Endodermal cell (in vitro differentiated cells): ENCODE data around the gene PHF21B. TPM values are rescaled to one million over a fixed set of nuclear protein-coding genes. Genes with fewer than 3 reads are reported as not detected.

ENCODE experiments used
- DNase-seq: peaks from one replicate; pipeline ENCODE4 v3.0.0-alpha.2; 2017
- H3K27ac ChIP-seq: 2 replicates; pipeline ENCODE4 v1.5.1; 2013; ENCODE audit warnings: mild to moderate bottlenecking, low read depth, low read length, moderate library complexity
- H3K27me3 ChIP-seq: 2 replicates; pipeline ENCODE4 v1.6.1; 2013; ENCODE audit warnings: mild to moderate bottlenecking, low read length, moderate library complexity; ENCODE audit not compliant: insufficient read depth, control insufficient read depth, poor library complexity, severe bottlenecking
- H3K36me3 ChIP-seq: 2 replicates; pipeline ENCODE4 v1.7.0; 2013; ENCODE audit warnings: mild to moderate bottlenecking, low read length, moderate library complexity; ENCODE audit not compliant: control insufficient read depth, insufficient read depth
- H3K4me1 ChIP-seq: one replicate; pipeline ENCODE4 v1.7.0; 2013; ENCODE audit warnings: low read length; ENCODE audit not compliant: control insufficient read depth, insufficient read depth
- H3K4me3 ChIP-seq: 2 replicates; pipeline ENCODE4 v1.5.1; 2013; ENCODE audit warnings: mild to moderate bottlenecking, low read length, moderate library complexity
- H3K9ac ChIP-seq: 2 replicates; pipeline ENCODE4 v1.6.1; 2013; ENCODE audit warnings: mild to moderate bottlenecking, low read length, moderate library complexity; ENCODE audit not compliant: poor library complexity, severe bottlenecking; ENCODE audit errors: extremely low read depth
- H3K9me3 ChIP-seq: 2 replicates; pipeline ENCODE4 v1.6.1; 2013; ENCODE audit warnings: mild to moderate bottlenecking, low read length, moderate library complexity; ENCODE audit not compliant: control insufficient read depth
- H3K27ac Mint-ChIP-seq: 2 replicates; pipeline ENCODE4 v1.8.0; 2020; ENCODE audit warnings: mixed read lengths
- H3K27me3 Mint-ChIP-seq: 2 replicates; pipeline ENCODE4 v1.8.0; 2021; ENCODE audit warnings: mild to moderate bottlenecking, mixed read lengths; ENCODE audit not compliant: insufficient read depth
- H3K36me3 Mint-ChIP-seq: 2 replicates; pipeline ENCODE4 v1.8.0; 2020; ENCODE audit warnings: low read depth, mixed read lengths
- H3K4me1 Mint-ChIP-seq: 2 replicates; pipeline ENCODE4 v1.8.0; 2020; ENCODE audit warnings: mixed read lengths
- H3K4me3 Mint-ChIP-seq: 2 replicates; pipeline ENCODE4 v1.8.0; 2020; ENCODE audit warnings: mild to moderate bottlenecking, moderate library complexity, mixed read lengths
- H3K9me3 Mint-ChIP-seq: 2 replicates; pipeline ENCODE4 v1.8.0; 2020; ENCODE audit warnings: mild to moderate bottlenecking, mixed read lengths
- CTCF ChIP-seq: fragments of 200-600 bp; sonication (generic); conservative IDR thresholded peaks from 2 replicates; pipeline ENCODE4 v1.5.0; 2021; ENCODE audit warnings: antibody characterized with exemption, mild to moderate bottlenecking
- WGBS, 2 experiments: methylation state at CpG; one replicate each; pipeline versions ENCODE4 v1.1.5 to v1.1.7; 2013; ENCODE audit warnings: missing lambda C conversion rate in 2 of 2, mixed read lengths in 1 of 2; ENCODE audit not compliant: insufficient coverage in 1 of 2, insufficient read length in 1 of 2; 5-methylcytosine and 5-hydroxymethylcytosine counted together
- total RNA-seq, 2 donors: library from RNA; stranded (reverse); fragmentation: NEBNext Ultra II Directional in 1 of 2; extraction: Animal tissue kit (Norgen Biotek cat#: 25700) in 1 of 2; gene quantifications; 2 replicates in 1 of 2; 3 replicates in 1 of 2; pipeline ENCODE4 v1.2.1, GENCODE V29; 2021

The PHF21B gene
- total RNA-seq, 2 donors from 2014 or later = 57.5 to 69.2 TPM

DNA sequence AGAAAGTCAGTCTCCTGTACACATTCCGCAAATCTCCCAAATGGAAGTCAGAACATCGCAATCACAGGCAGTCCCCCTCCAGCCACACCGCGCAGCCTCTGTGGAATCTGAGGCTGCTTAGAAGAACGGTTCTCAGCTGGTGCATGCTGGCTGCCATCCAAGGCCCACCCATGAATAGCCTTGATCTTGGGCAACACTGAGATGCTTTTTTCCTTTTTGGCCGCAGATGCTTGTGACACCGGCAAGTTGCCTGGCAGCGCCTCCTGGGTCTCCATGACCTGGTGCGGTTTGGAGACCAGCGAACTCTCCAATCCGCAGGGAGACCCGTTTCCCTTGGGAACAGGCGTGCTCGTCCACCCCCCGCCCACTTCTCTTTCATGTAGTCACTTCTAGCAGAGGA is 26.3 kb upstream of the PHF21B start:
- DNase-seq = no peak
- H3K9me3 Mint-ChIP-seq = peaks cover 15% of the 10 kb centered on the region
- no peaks in the 10 kb centered on the region for H3K4me1 ChIP-seq
- H3K9me3 ChIP-seq = peaks cover 6% of the 10 kb centered on the region
- H3K9ac ChIP-seq = no peak overlapping the region
- no peak overlapping the region for H3K27ac ChIP-seq
- H3K36me3 ChIP-seq = no peaks in the 10 kb centered on the region
- H3K4me3 Mint-ChIP-seq = no peak overlapping the region
- H3K27ac Mint-ChIP-seq = no peak overlapping the region
- peaks cover 5% of the 10 kb centered on the region for H3K4me1 Mint-ChIP-seq
- peaks cover 5% of the 10 kb centered on the region for H3K27me3 Mint-ChIP-seq
- peaks cover 15% of the 10 kb centered on the region for H3K36me3 Mint-ChIP-seq
- no peak overlapping the region for H3K4me3 ChIP-seq
- H3K27me3 ChIP-seq = no peaks in the 10 kb centered on the region
- WGBS, 2 experiments = 90 to 91% methylated on average over 10 to 15 of the region's 15 CpGs
- TF ChIP-seq CTCF = no peak

GRCh38 chr22:45034821-45035220 is 25.0 kb upstream of the PHF21B start:
- H3K27ac Mint-ChIP-seq = no peak overlapping the region
- H3K27ac ChIP-seq = no peak overlapping the region
- no peak for DNase-seq
- H3K36me3 Mint-ChIP-seq = peaks cover 15% of the 10 kb centered on the region
- no peaks in the 10 kb centered on the region for H3K36me3 ChIP-seq
- no peak overlapping the region for H3K4me3 ChIP-seq
- no peak for TF ChIP-seq CTCF
- 91 to 95% methylated on average over 7 to 8 of the region's 8 CpGs for WGBS, 2 experiments
- peaks cover 5% of the 10 kb centered on the region for H3K27me3 Mint-ChIP-seq
- H3K9me3 ChIP-seq = peaks cover 6% of the 10 kb centered on the region
- no peaks in the 10 kb centered on the region for H3K4me1 ChIP-seq
- no peak overlapping the region for H3K4me3 Mint-ChIP-seq
- peaks cover 15% of the 10 kb centered on the region for H3K9me3 Mint-ChIP-seq
- peaks cover 5% of the 10 kb centered on the region for H3K4me1 Mint-ChIP-seq
- H3K9ac ChIP-seq = no peak overlapping the region
- no peaks in the 10 kb centered on the region for H3K27me3 ChIP-seq

- peaks cover 15% of the 10 kb centered on the region for H3K9me3 Mint-ChIP-seq
- Histone ChIP-seq H3K4me3 (no peak overlapping the region), H3K9ac (no peak overlapping the region), H3K4me1 (no peaks in the 10 kb centered on the region), H3K27me3 (no peaks in the 10 kb centered on the region), H3K27ac (no peak overlapping the region), H3K36me3 (no peaks in the 10 kb centered on the region), H3K9me3 (peaks cover 6% of the 10 kb centered on the region)
- no peak overlapping the region for H3K27ac Mint-ChIP-seq
- peaks cover 5% of the 10 kb centered on the region for H3K27me3 Mint-ChIP-seq
- peaks cover 4% of the 10 kb centered on the region for H3K4me1 Mint-ChIP-seq
- TF ChIP-seq CTCF = no peak
- peaks cover 15% of the 10 kb centered on the region for H3K36me3 Mint-ChIP-seq
- H3K4me3 Mint-ChIP-seq = no peak overlapping the region
- DNase-seq = no peak
- WGBS, 2 experiments = 94 to 95% methylated on average over 10 of the region's 10 CpGs
Measured at GRCh38 chr22:45034156-45034555, 24.4 kb upstream of the PHF21B start.
